Gastrocnemius medialis (tissue), 4 donors: ENCODE data around the gene RASA3.

Source experiments
- POLR2A ChIP-seq, 2 donors: fragments of 450-650 bp; IDR thresholded peaks; one replicate each; pipeline ENCODE4 v1.6.1; 2017; ENCODE audit warnings: antibody characterized with exemption in 2 of 2, mild to moderate bottlenecking in 2 of 2, moderate library complexity in 2 of 2
- TF ChIP-seq, protein P1 (sequence below), 5 experiments: fragments of 450-650 bp in 3 of 5; fragments of 200-600 bp in 2 of 5; sonication (generic) in 2 of 5; IDR thresholded peaks in 4 of 5; conservative IDR thresholded peaks in 1 of 5; 1 replicate in 4 of 5; 2 replicates in 1 of 5; pipeline ENCODE4 v1.5.1; 2016 to 2019; ENCODE audit warnings: antibody characterized with exemption in 5 of 5, mild to moderate bottlenecking in 3 of 5, moderate library complexity in 3 of 5

GRCh38 chr13:113955691-113956090 lies 176.7 kb downstream of the RASA3 start:
- no peak for TF ChIP-seq POLR2A (IDR thresholded peaks at IDR 0.05)
- TF ChIP-seq, protein P1, sequence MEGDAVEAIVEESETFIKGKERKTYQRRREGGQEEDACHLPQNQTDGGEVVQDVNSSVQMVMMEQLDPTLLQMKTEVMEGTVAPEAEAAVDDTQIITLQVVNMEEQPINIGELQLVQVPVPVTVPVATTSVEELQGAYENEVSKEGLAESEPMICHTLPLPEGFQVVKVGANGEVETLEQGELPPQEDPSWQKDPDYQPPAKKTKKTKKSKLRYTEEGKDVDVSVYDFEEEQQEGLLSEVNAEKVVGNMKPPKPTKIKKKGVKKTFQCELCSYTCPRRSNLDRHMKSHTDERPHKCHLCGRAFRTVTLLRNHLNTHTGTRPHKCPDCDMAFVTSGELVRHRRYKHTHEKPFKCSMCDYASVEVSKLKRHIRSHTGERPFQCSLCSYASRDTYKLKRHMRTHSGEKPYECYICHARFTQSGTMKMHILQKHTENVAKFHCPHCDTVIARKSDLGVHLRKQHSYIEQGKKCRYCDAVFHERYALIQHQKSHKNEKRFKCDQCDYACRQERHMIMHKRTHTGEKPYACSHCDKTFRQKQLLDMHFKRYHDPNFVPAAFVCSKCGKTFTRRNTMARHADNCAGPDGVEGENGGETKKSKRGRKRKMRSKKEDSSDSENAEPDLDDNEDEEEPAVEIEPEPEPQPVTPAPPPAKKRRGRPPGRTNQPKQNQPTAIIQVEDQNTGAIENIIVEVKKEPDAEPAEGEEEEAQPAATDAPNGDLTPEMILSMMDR (IDR thresholded peaks at IDR 0.05 in 4 of 5, conservative IDR thresholded peaks at IDR 0.05 in 1 of 5), result no peak
